OCI-LY1 (cell line): ENCODE measurements around the gene LINS1.

Experiments used
- H2AFZ ChIP-seq: fragments of 200-600 bp; sonication (generic), shearing (Covaris generic); 2 replicates; pipeline ENCODE4 v1.6.0; 2014; ENCODE audit warnings: antibody characterized with exemption, mild to moderate bottlenecking, low read length
- H3F3A ChIP-seq: fragments of 200-600 bp; sonication (generic), shearing (Covaris generic); 2 replicates; pipeline ENCODE4 v1.6.0; 2014; ENCODE audit warnings: mild to moderate bottlenecking, antibody characterized with exemption, low read length, moderate library complexity; ENCODE audit not compliant: insufficient read depth
- H3K27ac ChIP-seq: fragments of 200-600 bp; sonication (generic); 2 replicates; pipeline ENCODE4 v1.5.1; 2014; ENCODE audit warnings: low read length, mixed run types, mild to moderate bottlenecking, low read depth; ENCODE audit not compliant: poor library complexity, severe bottlenecking
- H3K27me3 ChIP-seq: fragments of 200-600 bp; sonication (generic); 2 replicates; pipeline ENCODE4 v1.6.0; 2014; ENCODE audit warnings: antibody characterized with exemption, mild to moderate bottlenecking, low read length, moderate library complexity; ENCODE audit not compliant: insufficient read depth
- H3K36me3 ChIP-seq: fragments of 200-600 bp; sonication (generic); 2 replicates; pipeline ENCODE4 v1.6.1; 2014; ENCODE audit warnings: mild to moderate bottlenecking, antibody characterized with exemption, low read length, moderate library complexity, mixed read lengths; ENCODE audit not compliant: insufficient read depth
- H3K4me1 ChIP-seq: fragments of 200-600 bp; sonication (generic); 2 replicates; pipeline ENCODE4 v1.5.1; 2014; ENCODE audit warnings: mild to moderate bottlenecking, low read length, moderate library complexity; ENCODE audit not compliant: insufficient read depth, severe bottlenecking
- H3K4me2 ChIP-seq: fragments of 200-600 bp; sonication (generic), shearing (Covaris generic); 2 replicates; pipeline ENCODE4 v1.6.1; 2014; ENCODE audit warnings: low read length
- H3K4me3 ChIP-seq: fragments of 200-600 bp; sonication (generic); 2 replicates; pipeline ENCODE4 v1.5.1; 2014; ENCODE audit warnings: low read length, low read depth, mild to moderate bottlenecking, mixed read lengths; ENCODE audit not compliant: poor library complexity, severe bottlenecking
- H3K79me2 ChIP-seq: fragments of 200-600 bp; shearing (Covaris generic); 2 replicates; pipeline ENCODE4 v1.6.1; 2016; ENCODE audit warnings: mixed run types, low read length, mixed read lengths; ENCODE audit not compliant: insufficient read depth
- H3K9ac ChIP-seq: fragments of 200-600 bp; sonication (generic), shearing (Covaris generic); 2 replicates; pipeline ENCODE4 v1.6.1; 2014; ENCODE audit warnings: mild to moderate bottlenecking, low read length, mixed read lengths
- H3K9me2 ChIP-seq: fragments of 200-600 bp; sonication (generic), shearing (Covaris generic); 2 replicates; pipeline ENCODE4 v1.6.1; 2014; ENCODE audit warnings: low read depth, mild to moderate bottlenecking, low read length, mixed read lengths
- H3K9me3 ChIP-seq: fragments of 200-600 bp; shearing (Covaris generic); 2 replicates; pipeline ENCODE4 v1.6.1; 2014; ENCODE audit warnings: low read length, mixed read lengths
- H4K20me1 ChIP-seq: fragments of 200-600 bp; sonication (generic), shearing (Covaris generic); 2 replicates; pipeline ENCODE4 v1.6.0; 2016; ENCODE audit warnings: mild to moderate bottlenecking, low read length; ENCODE audit not compliant: insufficient read depth
- CTCF ChIP-seq: fragments of 200-600 bp; sonication (generic), shearing (Covaris generic); IDR thresholded peaks from 2 replicates; pipeline ENCODE4 v1.5.1; 2017; ENCODE audit warnings: mild to moderate bottlenecking, antibody characterized with exemption, low read length, moderate library complexity, mixed read lengths
- EZH2 ChIP-seq: fragments of 200-600 bp; sonication (generic), shearing (Covaris generic); IDR thresholded peaks from 2 replicates; pipeline ENCODE4 v1.8.0; 2017; ENCODE audit warnings: borderline replicate concordance, mixed run types, mild to moderate bottlenecking, antibody characterized with exemption, low read length, moderate library complexity, mixed read lengths

The LINS1 gene

GRCh38 chr15:100529556-100529955, 72.4 kb downstream of the LINS1 start:
- Histone ChIP-seq H3K9me2 (no peaks in the 10 kb centered on the region), H3K9me3 (no peaks in the 10 kb centered on the region), H2AFZ (no peak overlapping the region), H3K4me2 (no peak overlapping the region), H3K36me3 (no peaks in the 10 kb centered on the region), H3F3A (no peaks in the 10 kb centered on the region), H3K4me1 (no peaks in the 10 kb centered on the region), H3K27me3 (no peaks in the 10 kb centered on the region), H3K79me2 (no peaks in the 10 kb centered on the region), H4K20me1 (no peaks in the 10 kb centered on the region), H3K4me3 (no peak overlapping the region), H3K9ac (no peak overlapping the region), H3K27ac (no peak overlapping the region)
- TF ChIP-seq CTCF: no peak
- no peak for TF ChIP-seq EZH2

- H2AFZ ChIP-seq: no peak within 1 kb of the TSS
- no peaks in the 10 kb centered on the region for H3K9me2 ChIP-seq
Observed at GRCh38 chr15:100528833-100529428, 73.1 kb downstream of the LINS1 start, which contains the start of gene CERS3. Gene CERS3 (minus strand): TSS chr15:100528950. CDS start chr15:100501849, 27,101 bp downstream.

GRCh38 chr15:100526027-100526481, 75.9 kb downstream of the LINS1 start:
- Histone ChIP-seq H2AFZ (no peak overlapping the region), H3K27ac (no peak overlapping the region), H3K9ac (no peak overlapping the region), H4K20me1 (no peaks in the 10 kb centered on the region), H3F3A (no peaks in the 10 kb centered on the region), H3K79me2 (no peaks in the 10 kb centered on the region), H3K4me1 (no peaks in the 10 kb centered on the region), H3K9me3 (no peaks in the 10 kb centered on the region), H3K9me2 (no peaks in the 10 kb centered on the region), H3K4me3 (no peak overlapping the region), H3K36me3 (no peaks in the 10 kb centered on the region), H3K27me3 (no peaks in the 10 kb centered on the region), H3K4me2 (no peak overlapping the region)
- no peak for TF ChIP-seq CTCF
- TF ChIP-seq EZH2: no peak

More at GRCh38 chr15:100528833-100529428, 73.1 kb downstream of the LINS1 start, which contains the start of gene CERS3:
- Histone ChIP-seq H3K27me3 (no peaks in the 10 kb centered on the region), H3K4me2 (no peak within 1 kb of the TSS), H3K79me2 (no peaks in the 10 kb centered on the region), H3K36me3 (no peaks in the 10 kb centered on the region), H3K27ac (no peak within 1 kb of the TSS), H3K9ac (no peak within 1 kb of the TSS), H3K9me3 (no peaks in the 10 kb centered on the region), H3K4me3 (no peak within 1 kb of the TSS), H4K20me1 (no peaks in the 10 kb centered on the region), H3F3A (no peaks in the 10 kb centered on the region), H3K4me1 (no peaks in the 10 kb centered on the region)
- TF ChIP-seq EZH2 (no peak), CTCF (no peak)
